COLO829 (cell line): ENCODE results near the gene ZNF165.
"Not testable (repeated sequence)": the region's sequence is repeated elsewhere in the genome, so short reads cannot be mapped to it uniquely, and the experiment has no call there.

Experiments
- DNase-seq: peaks from one replicate; pipeline ENCODE4 v3.0.0; 2012; ENCODE audit warnings: low spot score

ZNF165 gene

DNA sequence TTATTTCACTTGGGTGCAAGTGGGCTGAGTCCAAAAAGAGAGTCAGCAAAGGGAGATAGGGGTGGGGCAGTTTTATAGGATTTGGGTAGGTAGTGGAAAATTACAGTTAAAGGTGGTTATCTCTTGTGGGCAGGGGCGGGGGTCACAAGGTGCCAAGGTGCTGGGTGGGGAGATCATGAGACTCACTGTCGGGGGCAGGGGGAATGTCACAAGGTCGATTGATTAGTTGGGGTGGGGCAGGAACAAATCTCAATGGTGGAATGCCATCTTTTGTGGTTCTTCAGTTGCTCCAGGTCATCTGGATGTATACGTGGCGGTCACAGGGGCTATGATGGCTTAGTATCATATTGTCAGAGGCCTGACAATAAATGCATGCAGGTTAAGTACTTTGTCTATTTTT lies 41.9 kb downstream of the ZNF165 start:
- DNase-seq = not testable (repeated sequence)

DNA sequence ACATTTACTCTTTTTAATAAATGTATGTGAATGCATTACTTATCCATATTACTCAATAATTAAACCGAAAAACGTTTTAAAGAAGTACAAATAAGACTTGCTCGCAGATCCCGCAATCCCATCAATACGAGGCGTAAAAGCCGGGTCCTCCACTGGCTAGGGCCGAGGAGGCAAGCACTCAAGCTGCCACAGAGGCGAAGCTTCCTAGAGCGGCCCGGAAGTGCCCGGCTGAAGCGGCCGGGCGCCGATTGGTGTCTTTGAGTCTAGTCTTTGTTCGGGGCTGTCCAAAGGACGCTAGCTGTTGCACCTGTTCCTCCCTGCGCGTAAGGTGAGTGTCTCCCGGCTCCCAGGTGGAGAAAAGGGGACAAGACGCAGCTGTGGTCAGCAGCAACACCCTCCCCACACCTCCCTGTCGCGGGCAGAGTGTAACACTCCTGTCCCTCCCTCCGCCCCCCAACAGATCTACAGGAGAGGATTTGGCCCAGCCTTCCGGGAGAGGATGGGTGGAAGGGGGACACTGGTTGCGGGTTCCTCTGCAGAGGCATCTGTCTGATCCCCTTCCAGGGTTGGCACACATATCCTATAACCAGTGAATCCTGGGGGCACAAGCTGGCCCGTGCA lies 44.1 kb downstream of the ZNF165 start, which contains the start of gene ZSCAN16:
Gene ZSCAN16 (plus strand): TSS at position 260 of the 621 bp plus-strand sequence. CDS start 835 bp downstream, outside the sequence.
- DNase-seq = peak; percentile 77

DNA sequence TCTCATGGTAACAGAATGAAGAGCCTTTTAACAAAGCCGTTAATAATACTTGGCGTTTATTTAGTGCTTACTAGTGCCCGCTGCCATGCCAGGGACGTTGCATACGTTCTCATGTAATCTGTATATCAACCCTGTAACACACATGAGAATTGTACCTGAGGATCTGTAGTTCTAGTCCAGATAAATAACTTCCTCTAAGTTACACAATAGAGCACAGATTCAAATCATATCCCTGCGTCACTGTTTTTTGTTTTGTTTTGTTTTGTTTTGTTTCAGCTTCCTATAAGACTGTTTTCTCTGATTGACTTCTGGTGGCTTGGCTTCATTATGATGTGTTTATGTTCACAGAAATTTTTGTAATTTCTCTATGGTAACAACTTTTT lies 44.6 kb downstream of the ZNF165 start:
- no peak for DNase-seq

DNA sequence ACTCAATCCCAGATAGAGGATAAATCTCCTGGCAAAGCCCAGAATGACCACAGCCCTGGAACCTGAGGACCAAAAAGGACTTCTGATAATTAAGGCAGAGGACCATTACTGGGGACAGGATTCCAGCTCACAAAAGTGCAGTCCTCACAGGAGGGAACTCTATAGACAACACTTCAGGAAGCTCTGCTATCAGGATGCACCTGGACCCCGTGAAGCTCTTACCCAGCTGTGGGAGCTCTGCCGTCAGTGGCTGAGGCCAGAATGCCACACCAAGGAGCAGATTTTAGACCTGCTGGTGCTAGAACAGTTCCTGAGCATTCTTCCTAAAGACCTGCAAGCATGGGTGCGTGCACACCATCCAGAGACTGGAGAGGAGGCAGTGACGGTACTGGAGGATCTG lies 45.0 kb downstream of the ZNF165 start:
- no peak for DNase-seq

DNA sequence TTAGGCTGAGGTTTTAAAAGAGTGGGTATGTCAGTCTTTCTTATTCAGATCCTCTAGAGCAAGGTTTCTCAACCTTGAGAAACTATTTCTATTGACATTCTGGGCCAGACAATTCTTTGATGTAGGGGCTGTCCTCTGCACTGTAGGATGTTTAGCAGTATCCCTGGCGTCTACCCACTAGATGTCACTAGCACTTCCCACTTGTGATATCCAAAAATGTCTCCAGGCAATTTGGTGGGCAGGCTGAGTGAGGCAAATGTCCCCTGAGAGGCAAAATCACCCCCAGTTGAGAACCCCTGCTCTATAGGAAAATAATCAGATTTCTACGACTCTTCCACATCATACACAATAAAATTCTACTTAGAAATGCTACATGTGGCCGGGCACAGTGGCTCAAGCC lies 53.6 kb downstream of the ZNF165 start:
- DNase-seq = no peak

DNA sequence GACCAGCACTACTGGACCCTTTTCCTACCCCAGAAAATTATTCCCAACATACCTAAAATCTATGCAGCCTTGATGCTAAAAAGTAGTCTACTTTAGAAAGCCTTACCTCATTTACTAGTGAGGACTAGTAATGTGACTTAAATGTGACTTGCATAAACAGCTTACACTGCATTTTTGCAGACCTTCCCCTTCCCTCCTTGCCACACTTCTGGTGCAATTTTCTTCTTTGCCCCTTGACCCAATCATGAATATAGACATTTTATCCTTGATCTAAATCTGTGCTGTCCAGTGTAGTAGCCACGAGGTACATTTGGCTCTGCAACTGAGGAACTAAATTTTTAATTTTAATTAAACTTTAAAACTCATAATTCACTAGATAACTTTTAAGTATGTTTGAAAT lies 54.3 kb downstream of the ZNF165 start:
- no peak for DNase-seq

DNA sequence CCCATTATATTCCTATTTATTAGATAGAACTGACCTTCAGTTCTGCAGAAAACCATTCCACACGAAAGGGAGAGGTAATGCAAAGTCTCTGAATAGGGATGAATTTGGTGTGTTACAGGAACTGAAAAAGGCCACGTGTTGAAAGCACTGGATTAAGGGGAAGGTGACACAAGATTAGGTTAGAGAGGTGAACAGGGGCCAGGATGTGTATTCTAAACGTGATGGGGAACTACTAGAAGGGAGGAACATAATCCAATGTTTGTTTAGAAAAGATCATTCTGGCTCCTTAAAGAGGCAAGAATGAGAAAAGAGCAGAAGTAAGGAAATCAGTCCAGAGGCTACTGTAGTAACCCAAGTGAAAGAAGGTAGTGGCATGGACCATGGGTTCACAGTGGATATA lies 55.0 kb downstream of the ZNF165 start:
- no peak for DNase-seq

DNA sequence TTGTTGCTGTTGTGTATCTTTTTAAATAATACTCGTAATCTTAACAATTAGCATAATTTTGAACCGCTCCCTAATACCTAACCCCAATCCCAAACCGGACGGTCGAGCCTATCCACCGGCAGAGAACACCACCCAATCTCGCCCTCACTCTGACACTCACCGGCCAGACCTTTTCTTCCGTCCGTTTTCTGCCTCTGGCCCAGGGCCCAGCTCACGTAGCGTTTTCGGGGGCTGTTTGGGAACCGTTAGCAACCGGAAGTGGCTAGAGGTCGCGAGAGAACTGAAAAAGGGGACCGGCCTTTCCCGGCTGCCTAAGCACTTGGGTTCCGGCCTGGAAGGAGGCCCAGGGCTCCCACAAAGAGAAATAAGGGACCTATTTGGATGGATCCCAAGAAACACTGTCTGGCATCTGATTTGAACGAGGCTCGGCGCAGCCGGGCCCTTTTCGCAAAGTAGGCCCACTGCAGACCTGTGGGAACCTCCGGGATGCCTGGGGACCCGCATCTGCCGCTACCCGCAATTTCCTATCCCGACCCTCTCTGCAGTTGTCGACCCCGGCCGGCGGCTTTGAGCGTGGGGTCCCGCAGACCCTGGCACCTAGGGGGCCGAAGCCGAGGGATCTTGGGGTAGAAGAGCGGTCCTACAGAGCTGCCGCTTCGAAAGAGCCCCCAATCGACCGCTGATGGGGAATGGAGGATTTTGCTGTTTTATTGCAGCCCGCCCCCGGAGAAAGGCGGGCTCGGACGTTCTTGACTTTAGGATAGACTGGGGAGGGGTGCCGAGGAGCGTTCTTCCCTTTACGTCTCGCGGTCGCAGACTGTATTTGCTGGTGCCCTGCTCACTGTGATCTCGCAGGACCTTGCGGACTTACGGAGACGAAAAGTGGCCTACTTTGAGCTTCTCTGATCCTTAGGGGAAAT lies 56.5 kb downstream of the ZNF165 start:
- DNase-seq = peak; percentile 82

DNA sequence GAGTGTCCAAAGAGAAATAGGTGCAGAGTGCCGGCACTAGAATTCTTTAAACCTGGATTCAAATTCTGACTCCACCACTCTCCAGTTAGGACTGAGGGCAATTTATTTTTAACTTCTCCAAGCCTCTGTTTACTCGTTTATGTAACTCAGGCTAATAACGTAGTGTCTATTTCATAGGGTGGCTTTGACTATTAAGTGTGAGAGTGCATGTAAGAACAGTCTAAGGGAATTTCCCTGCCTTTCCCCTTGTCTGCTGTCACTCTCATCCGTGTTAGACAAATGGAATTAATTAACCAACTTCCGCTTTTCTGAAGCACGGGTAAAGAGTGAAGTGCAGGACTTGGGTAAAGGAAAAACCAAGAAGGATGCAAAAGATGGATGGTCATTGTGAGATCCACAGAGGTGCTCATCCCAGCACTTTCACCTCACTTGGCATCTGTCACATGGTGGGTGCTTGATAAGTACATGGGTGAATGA lies 57.2 kb downstream of the ZNF165 start:
- no peak for DNase-seq
